Amygdala (tissue), 56 donors: ENCODE results near the gene TMEM131L.
"Not testable (repeated sequence)": the region's sequence is repeated elsewhere in the genome, so short reads cannot be mapped to it uniquely, and the experiment has no call there.

ENCODE experiments used
- DNase-seq, 56 donors: peaks; one replicate each; lab custom pipeline; 2025; lab: John Stamatoyannopoulos, UW

The TMEM131L gene

GRCh38 chr4:153501578-153501977 is 35.4 kb downstream of the TMEM131L start:
- no peak for DNase-seq

GRCh38 chr4:153502584-153502983 is 36.4 kb downstream of the TMEM131L start:
- no peak for DNase-seq

- no peak for DNase-seq
Observed at GRCh38 chr4:153506341-153507309, 40.5 kb downstream of the TMEM131L start.

- DNase-seq, result no peak
Observed at GRCh38 chr4:153507310-153508073, 41.3 kb downstream of the TMEM131L start.

GRCh38 chr4:153509212-153509611 is 43.1 kb downstream of the TMEM131L start:
- not testable (repeated sequence) for DNase-seq

GRCh38 chr4:153509724-153510123 is 43.6 kb downstream of the TMEM131L start:
- no peak for DNase-seq

- no peak for DNase-seq
Observed at GRCh38 chr4:153510252-153511001, 44.3 kb downstream of the TMEM131L start.

- DNase-seq, result no peak
Observed at GRCh38 chr4:153511104-153511503, 44.9 kb downstream of the TMEM131L start.

GRCh38 chr4:153512162-153512852 is 46.1 kb downstream of the TMEM131L start:
- no peak for DNase-seq

- no peak for DNase-seq
Observed at GRCh38 chr4:153512952-153513500, 46.9 kb downstream of the TMEM131L start.

- no peak for DNase-seq
Observed at GRCh38 chr4:153513596-153513995, 47.4 kb downstream of the TMEM131L start.

- no peak for DNase-seq
Observed at GRCh38 chr4:153514001-153514526, 47.9 kb downstream of the TMEM131L start.

- no peak for DNase-seq
Observed at GRCh38 chr4:153514688-153515426, 48.7 kb downstream of the TMEM131L start.

GRCh38 chr4:153517159-153517558 is 51.0 kb downstream of the TMEM131L start:
- DNase-seq, result no peak

- no peak for DNase-seq
Observed at GRCh38 chr4:153518001-153518400, 51.8 kb downstream of the TMEM131L start.

GRCh38 chr4:153518637-153519389 is 52.7 kb downstream of the TMEM131L start:
- DNase-seq, result no peak

GRCh38 chr4:153519687-153520086 is 53.5 kb downstream of the TMEM131L start:
- DNase-seq, result no peak

- DNase-seq, result no peak
Observed at GRCh38 chr4:153520227-153520626, 54.1 kb downstream of the TMEM131L start.
